Astrocyte (in vitro differentiated cells and primary cell): Measurements from ENCODE around the gene PPY.

Experiments used
- CTCF ChIP-seq: IDR thresholded peaks from 2 replicates; pipeline ENCODE4 v1.5.1; 2011; ENCODE audit warnings: low read depth, mild to moderate bottlenecking, inconsistent platforms, low read length, moderate library complexity; ENCODE audit not compliant: insufficient read depth
- EZH2 ChIP-seq: IDR thresholded peaks from 2 replicates; pipeline ENCODE4 v1.6.1; 2012; ENCODE audit warnings: mild to moderate bottlenecking, low read length, inconsistent platforms; ENCODE audit not compliant: insufficient read depth

GRCh38 chr17:43914451-43914850 is 27.8 kb downstream of the PPY start:
- no peak for TF ChIP-seq CTCF
- TF ChIP-seq EZH2: no peak
